ENCODE results near the gene PIGN. TPM values are rescaled to one million over a fixed set of nuclear protein-coding genes. Genes with fewer than 3 reads are reported as not detected.
"Not testable (repeated sequence)": the region's sequence is repeated elsewhere in the genome, so short reads cannot be mapped to it uniquely, and the experiment has no call there.

The PIGN gene
- total RNA-seq, 8 experiments from 2014 or later = 10.3 to 38.8 (median 15.6) TPM

DNA sequence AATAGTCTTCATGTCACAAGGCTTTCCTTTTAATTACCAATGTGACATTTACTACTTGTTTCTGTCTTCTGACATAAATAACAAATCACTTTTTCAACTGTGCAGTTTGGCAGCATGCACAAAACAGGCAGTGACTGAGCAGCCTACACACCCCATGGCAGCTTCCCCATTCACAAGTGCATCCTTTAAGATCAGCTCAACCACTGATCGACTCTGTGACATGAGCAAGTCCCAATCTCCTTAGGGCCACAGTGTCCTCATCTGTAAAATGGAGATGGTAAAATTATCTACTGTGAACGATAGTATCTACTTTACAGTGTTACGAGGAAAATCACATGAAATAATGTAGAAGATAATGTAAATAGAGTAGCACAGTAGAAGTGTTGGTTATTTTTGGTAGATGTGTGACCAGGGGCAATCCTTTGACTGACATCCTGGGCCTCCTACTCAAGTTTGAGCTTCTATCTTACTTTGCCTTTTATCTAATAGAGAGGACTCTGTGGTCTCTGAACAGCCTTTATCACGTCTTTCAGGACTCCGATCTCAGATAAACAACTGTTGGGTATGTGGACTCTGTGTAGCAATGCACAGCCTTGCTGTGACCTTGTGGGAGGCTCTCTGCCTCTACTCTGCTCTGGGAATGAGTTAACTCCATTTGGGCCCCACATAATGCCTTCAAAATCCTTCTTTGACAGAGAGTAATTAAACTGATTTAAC, 120.6 kb downstream of the PIGN start:
- no peak for ATAC-seq (replicated peaks in 6 of 8)
- Histone ChIP-seq H3K27ac (no peak overlapping the region), H3K4me3 (no peak overlapping the region), H3K4me1 (replicated peaks in 1 of 2) (no peaks in the 10 kb centered on the region)
- 80 to 100% (median 96%) methylated on average over 1 to 4 of the region's 5 CpGs; no CpG with 5 or more reads in 4 of the 10 experiments for WGBS, 10 experiments
- in situ Hi-C loops (cut with MboI; ENCODE audit: low pct_unique_long_range_greater_than_20kb in 2 of 9, low sequenced_read_pairs in 9 of 9, unreplicated experiment in 9 of 9) = no loop called here

DNA sequence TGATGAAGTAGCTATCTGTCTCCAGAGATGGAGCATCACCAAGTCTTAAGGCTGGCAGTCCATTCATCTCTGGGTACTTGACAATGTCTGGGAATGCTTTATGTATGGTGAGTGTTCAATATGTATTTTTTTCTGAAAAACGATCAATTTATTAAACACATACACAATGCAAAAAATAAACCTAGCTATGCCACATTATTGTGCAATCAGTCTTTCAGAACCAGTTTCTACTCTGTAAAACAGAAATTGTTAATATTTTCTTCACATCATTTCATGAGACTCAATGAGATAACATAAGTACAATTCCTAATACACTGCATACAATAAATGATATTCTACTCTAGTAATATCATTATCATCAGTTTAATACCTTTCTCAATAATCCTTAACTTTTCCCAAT, 122.5 kb downstream of the PIGN start:
- H3K27ac ChIP-seq = no peak overlapping the region
- WGBS, 10 experiments = 0 to 89% (median 25%) methylated on average over 1 of the region's 1 CpG; no CpG with 5 or more reads in 2 of the 10 experiments
- no peak overlapping the region for H3K4me3 ChIP-seq
- in situ Hi-C loops (cut with MboI; ENCODE audit: low pct_unique_long_range_greater_than_20kb in 2 of 9, low sequenced_read_pairs in 9 of 9, unreplicated experiment in 9 of 9) = no loop called here
- no peak for ATAC-seq (replicated peaks in 6 of 8)
- no peaks in the 10 kb centered on the region for H3K4me1 ChIP-seq (replicated peaks in 1 of 2)

DNA sequence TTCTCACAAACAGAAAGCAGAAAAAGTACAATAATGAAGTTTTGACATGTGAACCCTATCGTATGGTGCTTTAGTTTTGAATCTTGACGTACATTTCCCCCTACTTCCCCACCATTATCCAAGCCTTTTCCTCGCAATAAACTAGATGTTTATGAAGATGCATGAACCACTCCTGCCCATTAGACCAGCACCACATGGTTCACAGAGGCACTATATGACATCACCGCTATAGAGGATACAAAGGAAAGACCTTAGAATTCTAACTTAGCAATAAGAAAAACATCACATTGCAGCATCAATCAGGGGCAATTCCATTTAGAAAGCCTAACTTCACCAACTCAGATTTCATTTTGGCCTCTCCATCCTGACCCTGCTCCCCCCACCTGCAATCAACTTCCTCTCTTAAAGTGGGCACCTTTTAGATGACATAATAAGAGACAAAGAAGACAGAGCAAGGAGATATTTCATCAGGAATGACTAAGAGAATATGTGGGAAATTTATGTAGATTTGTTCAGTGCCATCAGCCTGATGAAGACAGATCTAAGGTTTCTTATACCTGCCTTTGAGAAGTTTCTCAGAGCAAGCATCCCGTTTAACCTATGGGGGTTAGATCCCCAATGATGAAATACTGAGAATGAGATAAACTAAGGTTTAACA, 124.9 kb downstream of the PIGN start:
- ATAC-seq (replicated peaks in 6 of 8) = peak in 3 of 8 experiments; percentile 60 to 73 (median 69)
- no peak overlapping the region for H3K27ac ChIP-seq
- no peak overlapping the region for H3K4me3 ChIP-seq
- in situ Hi-C loops (cut with MboI; ENCODE audit: low pct_unique_long_range_greater_than_20kb in 2 of 9, low sequenced_read_pairs in 9 of 9, unreplicated experiment in 9 of 9) = no loop called here
- WGBS, 10 experiments = 67 to 100% (median 93%) methylated on average over 1 to 5 of the region's 5 CpGs; no CpG with 5 or more reads in 1 of the 10 experiments
- H3K4me1 ChIP-seq (replicated peaks in 1 of 2) = no peaks in the 10 kb centered on the region

DNA sequence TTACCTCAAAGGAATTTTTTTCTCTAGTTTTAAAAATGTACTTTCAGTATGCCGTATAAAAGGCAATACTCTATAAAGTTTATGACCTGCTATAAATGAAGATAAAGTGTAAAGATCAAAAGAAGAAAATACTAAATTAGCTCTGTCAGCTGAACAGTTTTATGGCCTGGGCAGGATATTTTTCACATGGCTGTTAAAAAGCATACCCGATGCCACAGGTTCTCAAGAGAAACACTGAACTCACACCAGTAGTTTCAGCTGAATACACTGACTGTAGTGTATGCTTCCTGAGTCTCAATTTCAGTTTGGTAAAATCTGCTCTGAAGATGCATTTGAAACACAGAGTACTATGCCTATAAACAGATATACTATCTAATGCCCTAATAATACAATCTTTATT, 126.0 kb downstream of the PIGN start:
- no peak for ATAC-seq (replicated peaks in 6 of 8)
- H3K27ac ChIP-seq = no peak overlapping the region
- 60 to 100% (median 89%) methylated on average over 1 to 2 of the region's 2 CpGs; no CpG with 5 or more reads in 1 of the 10 experiments for WGBS, 10 experiments
- in situ Hi-C loops (cut with MboI; ENCODE audit: low pct_unique_long_range_greater_than_20kb in 2 of 9, low sequenced_read_pairs in 9 of 9, unreplicated experiment in 9 of 9) = no loop called here
- H3K4me3 ChIP-seq = no peak overlapping the region
- no peaks in the 10 kb centered on the region for H3K4me1 ChIP-seq (replicated peaks in 1 of 2)

DNA sequence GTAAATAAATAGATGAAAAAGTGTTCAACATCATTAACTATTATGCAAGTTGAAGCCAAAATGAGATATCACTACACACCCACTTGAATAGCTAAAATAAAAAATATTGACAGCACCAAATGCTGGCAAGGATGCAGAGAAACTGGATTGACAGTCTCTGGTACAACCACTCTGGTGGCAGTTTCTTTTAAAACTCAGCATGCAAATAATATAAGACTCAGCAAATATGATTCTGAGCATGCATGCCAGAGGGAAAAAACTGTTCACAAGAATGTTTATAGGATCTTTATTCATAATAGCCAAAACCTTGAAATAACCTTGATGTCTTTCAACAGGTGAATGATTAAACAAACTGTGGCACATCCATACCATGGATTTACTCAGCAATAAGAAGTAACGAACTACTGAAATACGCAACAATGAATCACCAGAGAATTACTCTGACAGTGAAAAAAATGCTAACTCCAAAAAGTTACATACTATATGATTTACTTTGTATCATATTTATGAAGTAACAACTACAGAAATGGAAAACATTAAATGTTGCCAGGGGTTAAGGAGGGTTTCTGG, 131.8 kb downstream of the PIGN start:
- Histone ChIP-seq H3K4me3 (no peak overlapping the region), H3K4me1 (replicated peaks in 1 of 2) (no peaks in the 10 kb centered on the region), H3K27ac (no peak overlapping the region)
- in situ Hi-C loops (cut with MboI; ENCODE audit: low pct_unique_long_range_greater_than_20kb in 2 of 9, low sequenced_read_pairs in 9 of 9, unreplicated experiment in 9 of 9) = no loop called here
- no peak for ATAC-seq (replicated peaks in 6 of 8)
- 90 to 100% (median 96%) methylated on average over 1 to 2 of the region's 2 CpGs; no CpG with 5 or more reads in 4 of the 10 experiments for WGBS, 10 experiments

DNA sequence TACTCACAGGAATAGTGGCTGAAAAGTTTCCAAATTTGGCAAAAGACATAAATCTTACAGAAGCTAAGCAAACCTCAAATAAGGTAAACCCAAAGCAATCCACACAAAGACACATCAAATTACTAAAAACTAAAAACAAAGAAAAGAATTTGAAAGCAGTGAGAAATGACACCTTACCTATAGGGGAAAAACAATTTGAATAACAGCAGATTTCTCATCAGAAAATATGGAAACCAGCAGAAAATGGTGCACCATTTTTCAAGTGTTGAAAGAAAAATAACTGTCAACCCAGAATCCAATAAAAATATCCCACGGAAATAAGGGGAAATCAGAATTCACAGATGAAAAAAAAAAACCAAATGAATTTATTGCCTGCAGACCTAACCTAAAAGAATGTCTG, 138.6 kb downstream of the PIGN start:
- WGBS, 10 experiments = 56 to 100% (median 100%) methylated on average over 1 of the region's 1 CpG; no CpG with 5 or more reads in 4 of the 10 experiments
- ATAC-seq (replicated peaks in 6 of 8) = no peak
- Histone ChIP-seq H3K4me1 (replicated peaks in 1 of 2) (no peaks in the 10 kb centered on the region), H3K4me3 (no peak overlapping the region), H3K27ac (no peak overlapping the region)
- in situ Hi-C loops (cut with MboI; ENCODE audit: low pct_unique_long_range_greater_than_20kb in 2 of 9, low sequenced_read_pairs in 9 of 9, unreplicated experiment in 9 of 9) = no loop called here

DNA sequence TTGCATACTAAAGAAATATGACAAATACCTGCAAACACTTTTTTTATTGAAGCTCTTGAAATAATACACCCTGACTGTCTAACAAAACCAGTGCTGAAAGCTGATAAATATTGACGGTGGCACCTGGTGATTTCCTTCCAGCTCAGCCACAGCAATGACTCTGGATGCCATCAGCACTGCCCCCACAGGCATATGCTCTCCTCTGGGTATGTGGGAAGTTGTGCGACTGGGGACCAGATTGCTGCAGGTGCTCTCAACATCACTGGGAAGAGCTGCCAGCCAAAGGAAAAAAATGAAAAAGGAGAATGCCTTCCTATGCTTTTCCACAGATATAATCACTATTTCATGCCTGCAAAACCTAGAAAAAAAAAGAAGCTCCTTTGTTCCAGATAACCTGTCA, 141.5 kb downstream of the PIGN start:
- no peak overlapping the region for H3K4me3 ChIP-seq
- in situ Hi-C loops (cut with MboI; ENCODE audit: low pct_unique_long_range_greater_than_20kb in 2 of 9, low sequenced_read_pairs in 9 of 9, unreplicated experiment in 9 of 9) = no loop called here
- no peak for ATAC-seq (replicated peaks in 6 of 8)
- H3K4me1 ChIP-seq (replicated peaks in 1 of 2) = no peaks in the 10 kb centered on the region
- H3K27ac ChIP-seq = no peak overlapping the region
- WGBS, 10 experiments = 80 to 100% (median 93%) methylated on average over 1 to 2 of the region's 2 CpGs; no CpG with 5 or more reads in 2 of the 10 experiments

DNA sequence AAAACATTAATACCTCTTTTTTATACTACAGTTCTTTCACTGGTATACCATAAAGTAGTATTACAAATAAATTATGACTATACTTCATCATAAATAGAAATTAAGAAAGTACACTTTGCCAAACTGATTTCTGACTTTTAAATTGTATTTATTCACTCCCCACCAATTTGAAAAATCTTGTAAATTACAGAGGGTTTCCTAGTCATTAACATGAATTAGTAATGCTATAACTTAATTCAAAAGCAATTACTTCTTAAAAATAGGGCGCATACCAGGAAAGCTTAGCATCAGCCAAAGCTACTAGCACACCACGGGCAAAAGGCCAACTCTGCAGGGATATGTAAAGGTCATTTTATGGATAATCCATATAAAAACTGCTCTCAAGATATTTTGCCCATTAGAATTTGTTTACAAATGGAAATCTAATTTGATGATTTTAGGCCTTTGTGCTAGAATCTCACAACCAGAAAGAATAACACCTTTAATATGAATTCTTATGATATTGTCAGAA, 142.3 kb downstream of the PIGN start:
- WGBS, 10 experiments = 0 to 100% (median 81%) methylated on average over 1 to 2 of the region's 2 CpGs; no CpG with 5 or more reads in 3 of the 10 experiments
- Histone ChIP-seq H3K27ac (no peak overlapping the region), H3K4me1 (replicated peaks in 1 of 2) (no peaks in the 10 kb centered on the region), H3K4me3 (no peak overlapping the region)
- in situ Hi-C loops (cut with MboI; ENCODE audit: low pct_unique_long_range_greater_than_20kb in 2 of 9, low sequenced_read_pairs in 9 of 9, unreplicated experiment in 9 of 9) = no loop called here
- no peak for ATAC-seq (replicated peaks in 6 of 8)

DNA sequence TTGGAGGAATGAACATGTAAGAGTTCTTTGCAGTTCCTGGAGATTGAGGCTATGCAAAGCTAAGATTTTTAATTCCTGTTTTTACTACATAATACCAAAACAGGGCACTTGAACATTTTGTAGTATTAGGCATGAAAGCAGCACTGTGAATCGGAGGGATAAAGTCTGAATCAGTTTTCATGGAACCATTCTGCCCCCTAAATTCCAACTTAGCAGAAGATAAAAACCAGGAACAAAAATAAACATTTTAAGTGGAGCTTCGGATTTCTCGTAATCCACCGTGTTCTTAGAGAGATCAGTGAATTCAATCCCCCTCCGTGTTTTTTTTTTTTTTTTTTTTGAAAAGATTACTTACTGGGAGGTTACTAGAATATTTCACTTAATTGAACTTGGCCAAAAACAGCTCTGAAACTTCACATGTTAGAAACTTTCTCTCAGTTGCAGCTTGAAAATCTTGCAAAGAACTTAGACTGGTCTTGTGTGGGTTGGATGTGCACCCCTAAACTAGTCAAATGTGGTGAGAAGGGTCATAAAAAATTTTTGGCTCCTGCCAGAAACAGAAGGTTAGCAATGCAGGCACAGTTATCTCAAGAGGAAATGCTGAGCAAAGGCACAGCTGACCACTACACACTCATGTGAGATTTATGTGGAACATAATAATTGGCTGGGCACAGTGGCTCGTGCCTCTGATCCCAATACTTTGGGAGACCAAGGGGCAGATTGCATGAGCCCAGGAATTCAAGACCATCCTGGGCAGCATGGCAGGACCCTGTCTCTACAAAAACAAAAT, 148.7 kb downstream of the PIGN start:
- no peaks in the 10 kb centered on the region for H3K4me1 ChIP-seq (replicated peaks in 1 of 2)
- H3K4me3 ChIP-seq = no peak overlapping the region
- no peak overlapping the region for H3K27ac ChIP-seq
- ATAC-seq (replicated peaks in 6 of 8) = no peak
- WGBS, 10 experiments = 11 to 100% (median 85%) methylated on average over 2 to 6 of the region's 6 CpGs
- in situ Hi-C loops (cut with MboI; ENCODE audit: low pct_unique_long_range_greater_than_20kb in 2 of 9, low sequenced_read_pairs in 9 of 9, unreplicated experiment in 9 of 9) = no loop called here

DNA sequence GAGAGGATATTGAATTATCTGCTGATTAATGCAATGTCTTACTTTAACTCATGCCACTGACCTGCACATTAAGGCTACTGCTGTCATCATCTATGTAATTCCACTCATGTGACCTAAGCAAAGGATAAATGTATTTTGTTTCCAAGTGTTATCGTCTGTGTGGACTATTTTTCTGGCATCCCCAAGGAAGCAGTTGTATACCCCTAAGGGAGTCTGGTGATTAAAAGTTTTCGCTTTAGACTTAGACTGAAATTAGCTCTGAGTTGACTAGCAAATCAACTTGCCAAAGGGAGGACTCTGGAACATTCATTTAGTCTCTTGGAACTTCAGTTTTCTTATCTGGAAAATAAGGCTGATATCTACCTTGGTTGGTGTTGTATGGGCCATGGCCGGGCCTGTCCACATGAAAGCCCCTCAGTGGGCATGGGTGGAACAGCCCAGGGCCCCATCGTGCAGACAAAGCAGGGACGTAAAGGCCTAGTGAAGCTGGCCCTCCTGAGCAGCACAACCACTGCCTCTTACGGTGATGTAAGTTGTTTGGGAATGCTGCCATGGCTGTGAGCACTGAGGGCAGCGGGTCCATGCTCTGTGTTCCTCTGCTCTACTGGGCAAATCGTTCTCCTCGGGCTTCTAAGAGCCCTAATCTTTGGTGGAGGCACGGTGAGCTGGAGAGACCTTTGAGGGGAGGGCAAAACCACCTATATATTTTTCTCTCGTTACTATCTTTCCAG, 149.7 kb downstream of the PIGN start:
- H3K27ac ChIP-seq = no peak overlapping the region
- no peak for ATAC-seq (replicated peaks in 6 of 8)
- 80 to 100% (median 86%) methylated on average over 1 to 7 of the region's 11 CpGs; no CpG with 5 or more reads in 1 of the 10 experiments for WGBS, 10 experiments
- no peaks in the 10 kb centered on the region for H3K4me1 ChIP-seq (replicated peaks in 1 of 2)
- H3K4me3 ChIP-seq = no peak overlapping the region
- in situ Hi-C loops (cut with MboI; ENCODE audit: low pct_unique_long_range_greater_than_20kb in 2 of 9, low sequenced_read_pairs in 9 of 9, unreplicated experiment in 9 of 9) = no loop called here

DNA sequence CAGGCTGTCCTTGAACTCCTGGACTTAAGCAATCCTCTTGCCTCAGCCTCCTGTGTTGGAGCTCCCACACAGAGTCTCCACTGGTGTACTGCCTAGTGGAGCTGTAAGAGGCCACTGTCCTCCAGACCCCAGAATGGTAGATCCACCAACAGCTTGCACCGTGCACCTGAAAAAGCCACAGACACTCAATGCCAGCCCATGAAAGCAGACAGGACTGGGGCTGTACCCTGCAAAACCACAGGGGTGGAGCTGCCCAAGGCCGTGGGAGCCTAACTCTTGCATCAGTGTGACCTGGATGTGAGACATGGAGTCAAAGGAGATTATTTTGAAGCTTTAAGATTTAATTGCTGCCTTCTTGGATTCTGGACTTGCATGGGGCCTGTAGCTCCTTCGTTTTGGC, 152.6 kb downstream of the PIGN start:
- in situ Hi-C loops (cut with MboI; ENCODE audit: low pct_unique_long_range_greater_than_20kb in 2 of 9, low sequenced_read_pairs in 9 of 9, unreplicated experiment in 9 of 9); H3K4me1 ChIP-seq (replicated peaks in 1 of 2); H3K4me3 ChIP-seq; H3K27ac ChIP-seq; ATAC-seq (replicated peaks in 6 of 8): not testable (repeated sequence)
- 0 to 100% (median 75%) methylated on average over 1 to 3 of the region's 3 CpGs; no CpG with 5 or more reads in 1 of the 10 experiments for WGBS, 10 experiments

DNA sequence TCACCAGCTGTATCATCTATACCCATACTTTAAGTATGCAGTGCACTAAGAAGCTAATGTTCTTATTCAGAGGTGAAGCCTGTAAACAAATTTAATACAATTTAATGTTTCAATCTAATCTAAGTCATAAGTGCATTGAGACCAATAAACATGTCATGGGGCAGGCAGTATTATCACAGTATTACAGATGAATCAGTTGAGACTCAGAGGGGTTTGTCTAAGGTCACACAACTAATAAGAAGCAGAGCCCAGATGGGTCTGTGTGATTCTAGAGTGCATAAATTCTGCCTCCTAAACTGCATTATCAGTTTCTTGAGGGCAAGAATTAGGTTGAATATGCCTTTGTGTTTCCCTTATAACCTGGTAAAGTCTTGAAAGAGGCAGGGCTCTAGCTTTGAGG, 153.1 kb downstream of the PIGN start:
- no peak for ATAC-seq (replicated peaks in 6 of 8)
- no peak overlapping the region for H3K27ac ChIP-seq
- H3K4me3 ChIP-seq = no peak overlapping the region
- H3K4me1 ChIP-seq (replicated peaks in 1 of 2) = peaks cover 0 to 3% of the 10 kb centered on the region in 2 donors
- in situ Hi-C loops (cut with MboI; ENCODE audit: low pct_unique_long_range_greater_than_20kb in 2 of 9, low sequenced_read_pairs in 9 of 9, unreplicated experiment in 9 of 9) = no loop called here

All from motor neuron (in vitro differentiated cells).